Measurements from ENCODE around the gene ARNT2. TPM values are rescaled to one million over a fixed set of nuclear protein-coding genes. Genes with fewer than 3 reads are reported as not detected.

The ARNT2 gene
- total RNA-seq, 1 experiment from 2014 or later: 3.6 TPM

GRCh38 chr15:80605591-80606150, 201.5 kb downstream of the ARNT2 start:
- intact Hi-C loops (cut with micrococcal nuclease; ENCODE audit: unreplicated experiment): no loop called here
- DNase-seq: no peak
- H3K9me3 Mint-ChIP-seq (ENCODE audit: low read depth, unreplicated experiment): peaks cover 3% of the 10 kb centered on the region
- BruUV-seq (replicated peaks): no TSS peak
- TF ChIP-seq, protein P1, sequence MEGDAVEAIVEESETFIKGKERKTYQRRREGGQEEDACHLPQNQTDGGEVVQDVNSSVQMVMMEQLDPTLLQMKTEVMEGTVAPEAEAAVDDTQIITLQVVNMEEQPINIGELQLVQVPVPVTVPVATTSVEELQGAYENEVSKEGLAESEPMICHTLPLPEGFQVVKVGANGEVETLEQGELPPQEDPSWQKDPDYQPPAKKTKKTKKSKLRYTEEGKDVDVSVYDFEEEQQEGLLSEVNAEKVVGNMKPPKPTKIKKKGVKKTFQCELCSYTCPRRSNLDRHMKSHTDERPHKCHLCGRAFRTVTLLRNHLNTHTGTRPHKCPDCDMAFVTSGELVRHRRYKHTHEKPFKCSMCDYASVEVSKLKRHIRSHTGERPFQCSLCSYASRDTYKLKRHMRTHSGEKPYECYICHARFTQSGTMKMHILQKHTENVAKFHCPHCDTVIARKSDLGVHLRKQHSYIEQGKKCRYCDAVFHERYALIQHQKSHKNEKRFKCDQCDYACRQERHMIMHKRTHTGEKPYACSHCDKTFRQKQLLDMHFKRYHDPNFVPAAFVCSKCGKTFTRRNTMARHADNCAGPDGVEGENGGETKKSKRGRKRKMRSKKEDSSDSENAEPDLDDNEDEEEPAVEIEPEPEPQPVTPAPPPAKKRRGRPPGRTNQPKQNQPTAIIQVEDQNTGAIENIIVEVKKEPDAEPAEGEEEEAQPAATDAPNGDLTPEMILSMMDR (IDR thresholded peaks at IDR 0.05; ENCODE audit: unreplicated experiment): no peak
- no peak overlapping the region for H3K4me3 Mint-ChIP-seq (ENCODE audit: low read depth, unreplicated experiment)
- H3K27me3 Mint-ChIP-seq (ENCODE audit: unreplicated experiment): no peaks in the 10 kb centered on the region
- H3K4me1 Mint-ChIP-seq (ENCODE audit: low read depth, unreplicated experiment): no peaks in the 10 kb centered on the region
- H3K27ac Mint-ChIP-seq (ENCODE audit: unreplicated experiment): no peak overlapping the region
- H3K36me3 Mint-ChIP-seq (ENCODE audit: insufficient read depth, unreplicated experiment): no peaks in the 10 kb centered on the region
- CTCF ChIA-PET: interaction anchor here (1.8 kb wide), 1 partner anchor 9 kb away, joined by 5 read pairs; no protein-coding TSS in a partner anchor

DNA sequence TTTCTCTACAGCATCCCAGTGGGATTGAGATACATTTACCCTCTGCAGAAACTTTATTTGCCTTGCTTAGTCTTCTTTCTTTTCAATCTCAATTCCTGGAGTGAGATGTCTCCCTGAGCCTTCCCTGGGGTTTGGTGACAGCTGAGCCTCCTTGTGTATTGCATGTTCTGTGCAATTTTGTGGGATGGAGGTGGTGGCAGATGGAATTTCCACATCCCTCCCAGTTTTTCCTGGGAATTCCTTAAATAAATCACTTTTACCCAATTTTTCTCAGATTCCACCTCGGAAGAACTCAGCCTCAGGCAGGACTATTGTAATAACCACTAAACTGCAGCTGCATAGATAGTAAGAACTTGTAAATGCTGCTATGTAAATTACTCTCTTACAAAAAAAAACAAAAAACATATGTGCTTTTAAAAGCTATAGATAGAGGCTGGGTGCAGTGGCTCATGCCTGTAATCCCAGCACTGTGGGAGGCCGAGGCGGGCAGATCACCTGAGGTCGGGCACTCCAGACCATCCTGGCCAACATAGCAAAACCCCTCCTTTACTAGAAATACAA, 202.4 kb downstream of the ARNT2 start:
- H3K27ac Mint-ChIP-seq (ENCODE audit: unreplicated experiment): no peak overlapping the region

GRCh38 chr15:80607287-80607980, 203.3 kb downstream of the ARNT2 start:
- Mint-ChIP-seq H3K4me1 (ENCODE audit: low read depth, unreplicated experiment) (no peaks in the 10 kb centered on the region), H3K36me3 (ENCODE audit: insufficient read depth, unreplicated experiment) (no peaks in the 10 kb centered on the region), H3K4me3 (ENCODE audit: low read depth, unreplicated experiment) (no peak overlapping the region), H3K9me3 (ENCODE audit: low read depth, unreplicated experiment) (peaks cover 3% of the 10 kb centered on the region), H3K27ac (ENCODE audit: unreplicated experiment) (no peak overlapping the region), H3K27me3 (ENCODE audit: unreplicated experiment) (no peaks in the 10 kb centered on the region)
- no TSS peak for BruUV-seq (replicated peaks)
- intact Hi-C loops (cut with micrococcal nuclease; ENCODE audit: unreplicated experiment): no loop called here
- CTCF ChIA-PET: interaction anchor here (1.8 kb wide), 1 partner anchor 11 kb away, joined by 5 read pairs; no protein-coding TSS in a partner anchor
- no peak for DNase-seq
- TF ChIP-seq, protein P1 (IDR thresholded peaks at IDR 0.05; ENCODE audit: unreplicated experiment): no peak

More for the DNA sequence above, 202.4 kb downstream of the ARNT2 start:
- no TSS peak for BruUV-seq (replicated peaks)
- CTCF ChIA-PET: interaction anchor here (1.8 kb wide), 1 partner anchor 10 kb away, joined by 5 read pairs; no protein-coding TSS in a partner anchor
- no peak for DNase-seq
- TF ChIP-seq, protein P1 (IDR thresholded peaks at IDR 0.05; ENCODE audit: unreplicated experiment): no peak
- no peaks in the 10 kb centered on the region for H3K27me3 Mint-ChIP-seq (ENCODE audit: unreplicated experiment)
- H3K4me3 Mint-ChIP-seq (ENCODE audit: low read depth, unreplicated experiment): no peak overlapping the region
- H3K36me3 Mint-ChIP-seq (ENCODE audit: insufficient read depth, unreplicated experiment): no peaks in the 10 kb centered on the region
- intact Hi-C loops (cut with micrococcal nuclease; ENCODE audit: unreplicated experiment): no loop called here
- H3K4me1 Mint-ChIP-seq (ENCODE audit: low read depth, unreplicated experiment): no peaks in the 10 kb centered on the region
- peaks cover 3% of the 10 kb centered on the region for H3K9me3 Mint-ChIP-seq (ENCODE audit: low read depth, unreplicated experiment)

DNA sequence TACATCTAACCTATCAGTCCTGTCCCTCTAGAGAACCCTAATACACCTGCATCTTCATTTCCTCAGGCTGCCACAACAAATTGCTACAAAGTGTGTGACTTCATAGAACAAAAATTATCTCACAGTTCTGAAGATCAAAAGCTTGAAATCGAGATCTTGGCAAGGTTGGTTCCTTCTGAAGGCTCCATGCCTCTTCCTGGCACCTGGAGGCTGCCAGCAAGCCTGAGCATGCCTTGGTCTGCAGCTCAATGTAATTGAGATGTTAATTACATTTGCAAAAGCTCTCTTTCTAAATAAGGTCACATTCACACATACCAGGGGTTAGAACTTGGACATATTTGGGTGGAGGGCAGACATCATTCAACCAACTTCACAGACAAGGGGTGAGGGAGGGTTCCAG, 204.5 kb downstream of the ARNT2 start:
- H3K4me3 Mint-ChIP-seq (ENCODE audit: low read depth, unreplicated experiment): no peak overlapping the region
- CTCF ChIA-PET: interaction anchor here (0.5 kb wide), 1 partner anchor 867 kb away, joined by 3 read pairs; no protein-coding TSS in a partner anchor
- no peak overlapping the region for H3K27ac Mint-ChIP-seq (ENCODE audit: unreplicated experiment)
- intact Hi-C loops (cut with micrococcal nuclease; ENCODE audit: unreplicated experiment): no loop called here
- H3K9me3 Mint-ChIP-seq (ENCODE audit: low read depth, unreplicated experiment): peaks cover 3% of the 10 kb centered on the region
- no peaks in the 10 kb centered on the region for H3K36me3 Mint-ChIP-seq (ENCODE audit: insufficient read depth, unreplicated experiment)
- BruUV-seq (replicated peaks): no TSS peak
- no peaks in the 10 kb centered on the region for H3K27me3 Mint-ChIP-seq (ENCODE audit: unreplicated experiment)
- TF ChIP-seq, protein P1 (IDR thresholded peaks at IDR 0.05; ENCODE audit: unreplicated experiment): no peak
- DNase-seq: no peak
- no peaks in the 10 kb centered on the region for H3K4me1 Mint-ChIP-seq (ENCODE audit: low read depth, unreplicated experiment)

All from Calu3 (cell line).